Measurements from ENCODE around the gene SURF1. TPM values are rescaled to one million over a fixed set of nuclear protein-coding genes. Genes with fewer than 3 reads are reported as not detected.

SURF1 gene
- total and polyA plus RNA-seq, 3 donors from 2014 or later = 51.4 to 71.0 (median 58.9) TPM

GRCh38 chr9:133403766-133404453 lies 47.6 kb upstream of the SURF1 start:
- no peak overlapping the region for H3K27ac ChIP-seq
- H3K4me1 ChIP-seq = no peaks in the 10 kb centered on the region
- intact Hi-C loops (cut with DNase I; ENCODE audit: low total_unique reads) = no loop called here
- TF ChIP-seq POLR2A (IDR thresholded peaks at IDR 0.05) (no peak), CTCF (IDR thresholded peaks at IDR 0.05) (peak in 1 of 3 experiments; percentile 35)
- 81 to 89% methylated on average over 14 to 16 of the region's 16 CpGs for WGBS, 2 donors
- no peaks in the 10 kb centered on the region for H3K36me3 ChIP-seq (ENCODE audit: low read depth, missing control alignments)
- H3K27me3 ChIP-seq = no peaks in the 10 kb centered on the region
- no peak for DNase-seq
- no peaks in the 10 kb centered on the region for H3K9me3 ChIP-seq
- H3K4me3 ChIP-seq = no peak overlapping the region

- no peaks in the 10 kb centered on the region for H3K36me3 ChIP-seq (ENCODE audit: low read depth, missing control alignments)
- no peak overlapping the region for H3K4me3 ChIP-seq
- intact Hi-C loops (cut with DNase I; ENCODE audit: low total_unique reads) = no loop called here
- DNase-seq = no peak
- H3K4me1 ChIP-seq = no peaks in the 10 kb centered on the region
- H3K9me3 ChIP-seq = no peaks in the 10 kb centered on the region
- WGBS, 2 donors = 89 to 100% methylated on average over 1 to 7 of the region's 7 CpGs
- no peak overlapping the region for H3K27ac ChIP-seq
- TF ChIP-seq CTCF (IDR thresholded peaks at IDR 0.05) (no peak), POLR2A (IDR thresholded peaks at IDR 0.05) (no peak)
- no peaks in the 10 kb centered on the region for H3K27me3 ChIP-seq
These were observed 46.4 kb upstream of the SURF1 start for GRCh38 chr9:133402689-133403088.

- Histone ChIP-seq H3K9me3 (no peaks in the 10 kb centered on the region), H3K27me3 (no peaks in the 10 kb centered on the region), H3K4me1 (no peaks in the 10 kb centered on the region), H3K27ac (no peak overlapping the region), H3K4me3 (no peak overlapping the region), H3K36me3 (ENCODE audit: low read depth, missing control alignments) (no peaks in the 10 kb centered on the region)
- no peak for DNase-seq
- TF ChIP-seq CTCF (IDR thresholded peaks at IDR 0.05) (no peak), POLR2A (IDR thresholded peaks at IDR 0.05) (no peak)
- intact Hi-C loops (cut with DNase I; ENCODE audit: low total_unique reads) = no loop called here
- WGBS, 2 donors = 89 to 90% methylated on average over 2 to 6 of the region's 6 CpGs
These were observed 45.3 kb upstream of the SURF1 start for GRCh38 chr9:133401588-133401987.

GRCh38 chr9:133400292-133400691 lies 44.0 kb upstream of the SURF1 start:
- intact Hi-C loops (cut with DNase I; ENCODE audit: low total_unique reads) = no loop called here
- H3K27ac ChIP-seq = no peak overlapping the region
- no peak for DNase-seq
- no peak for TF ChIP-seq POLR2A (IDR thresholded peaks at IDR 0.05)
- no peak for TF ChIP-seq CTCF (IDR thresholded peaks at IDR 0.05)
- no peak overlapping the region for H3K4me3 ChIP-seq
- no peaks in the 10 kb centered on the region for H3K9me3 ChIP-seq
- no peaks in the 10 kb centered on the region for H3K4me1 ChIP-seq
- no peaks in the 10 kb centered on the region for H3K36me3 ChIP-seq (ENCODE audit: low read depth, missing control alignments)
- 89 to 90% methylated on average over 2 to 12 of the region's 12 CpGs for WGBS, 2 donors
- no peaks in the 10 kb centered on the region for H3K27me3 ChIP-seq

GRCh38 chr9:133397895-133398294 lies 41.6 kb upstream of the SURF1 start:
- Histone ChIP-seq H3K4me3 (no peak overlapping the region), H3K36me3 (ENCODE audit: low read depth, missing control alignments) (no peaks in the 10 kb centered on the region), H3K9me3 (no peaks in the 10 kb centered on the region), H3K4me1 (no peaks in the 10 kb centered on the region), H3K27me3 (no peaks in the 10 kb centered on the region), H3K27ac (no peak overlapping the region)
- intact Hi-C loops (cut with DNase I; ENCODE audit: low total_unique reads) = no loop called here
- TF ChIP-seq CTCF (IDR thresholded peaks at IDR 0.05) (no peak), POLR2A (IDR thresholded peaks at IDR 0.05) (no peak)
- WGBS, 2 donors = 68 to 69% methylated on average over 8 to 9 of the region's 9 CpGs
- no peak for DNase-seq
